ENCODE results near the gene ICAM1. TPM values are rescaled to one million over a fixed set of nuclear protein-coding genes. Genes with fewer than 3 reads are reported as not detected.

Gene ICAM1
- polyA plus RNA-seq, 1 donor from 2014 or later = not detected

GRCh38 chr19:10271543-10272086, 695 bp downstream of the ICAM1 start:
- H3K4me3 ChIP-seq (ENCODE audit: low read length) = no peak overlapping the region
- H3K4me2 ChIP-seq (ENCODE audit: low read length) = no peak overlapping the region
- no peaks in the 10 kb centered on the region for H3K9me2 ChIP-seq (ENCODE audit: insufficient read depth, low read length)
- H3K36me3 ChIP-seq (ENCODE audit: insufficient read depth, low read length) = no peaks in the 10 kb centered on the region
- H3K79me2 ChIP-seq (replicated peaks; ENCODE audit: insufficient read depth, low read length) = no peaks in the 10 kb centered on the region
- no peak overlapping the region for H3K27ac ChIP-seq (ENCODE audit: low read length)
- H3K9ac ChIP-seq (ENCODE audit: low read length) = no peak overlapping the region
- H3K9me3 ChIP-seq (ENCODE audit: low read length) = no peaks in the 10 kb centered on the region
- H3K27me3 ChIP-seq (ENCODE audit: insufficient read depth, low read depth, low read length) = peaks cover 43% of the 10 kb centered on the region
- H4K20me1 ChIP-seq (ENCODE audit: insufficient read depth) = no peaks in the 10 kb centered on the region
- H3F3A ChIP-seq (ENCODE audit: insufficient read depth, low read length, poor library complexity, severe bottlenecking) = no peaks in the 10 kb centered on the region
- TF ChIP-seq SMC3 (conservative IDR thresholded peaks at IDR 0.05; ENCODE audit: poor library complexity) (no peak), REST (IDR thresholded peaks at IDR 0.05; ENCODE audit: borderline replicate concordance) (no peak), RAD21 (conservative IDR thresholded peaks at IDR 0.05) (no peak), CTCF (IDR thresholded peaks at IDR 0.05; ENCODE audit: poor library complexity, severe bottlenecking) (no peak), TAF1 (IDR thresholded peaks at IDR 0.05; ENCODE audit: low read depth) (no peak), EZH2 (IDR thresholded peaks at IDR 0.05; ENCODE audit: borderline replicate concordance, insufficient read depth, low read length, poor library complexity, severe bottlenecking) (no peak), MXI1 (conservative IDR thresholded peaks at IDR 0.05; ENCODE audit: poor library complexity, severe bottlenecking) (no peak), POLR2AphosphoS5 (IDR thresholded peaks at IDR 0.05) (no peak), EP300 (conservative IDR thresholded peaks at IDR 0.05; ENCODE audit: poor library complexity, severe bottlenecking) (no peak)
- no peak overlapping the region for H2AFZ ChIP-seq (ENCODE audit: low read depth, low read length)

GRCh38 chr19:10274589-10274988, 3.7 kb downstream of the ICAM1 start:
- H3K4me3 ChIP-seq (ENCODE audit: low read length) = no peak overlapping the region
- no peak overlapping the region for H3K9ac ChIP-seq (ENCODE audit: low read length)
- H3K9me3 ChIP-seq (ENCODE audit: low read length) = no peaks in the 10 kb centered on the region
- no peaks in the 10 kb centered on the region for H3K79me2 ChIP-seq (replicated peaks; ENCODE audit: insufficient read depth, low read length)
- peaks cover 35% of the 10 kb centered on the region for H3K27me3 ChIP-seq (ENCODE audit: insufficient read depth, low read depth, low read length)
- no peak overlapping the region for H3K4me2 ChIP-seq (ENCODE audit: low read length)
- H3K27ac ChIP-seq (ENCODE audit: low read length) = no peak overlapping the region
- H3K9me2 ChIP-seq (ENCODE audit: insufficient read depth, low read length) = no peaks in the 10 kb centered on the region
- no peaks in the 10 kb centered on the region for H3F3A ChIP-seq (ENCODE audit: insufficient read depth, low read length, poor library complexity, severe bottlenecking)
- no peak for TF ChIP-seq TAF1 (IDR thresholded peaks at IDR 0.05; ENCODE audit: low read depth)
- no peak for TF ChIP-seq REST (IDR thresholded peaks at IDR 0.05; ENCODE audit: borderline replicate concordance)
- TF ChIP-seq POLR2AphosphoS5 (IDR thresholded peaks at IDR 0.05) = no peak
- no peak for TF ChIP-seq EZH2 (IDR thresholded peaks at IDR 0.05; ENCODE audit: borderline replicate concordance, insufficient read depth, low read length, poor library complexity, severe bottlenecking)
- no peaks in the 10 kb centered on the region for H4K20me1 ChIP-seq (ENCODE audit: insufficient read depth)
- H2AFZ ChIP-seq (ENCODE audit: low read depth, low read length) = no peak overlapping the region
- H3K36me3 ChIP-seq (ENCODE audit: insufficient read depth, low read length) = no peaks in the 10 kb centered on the region
